Vagina (tissue), 2 donors: ENCODE measurements around the gene SPO11.

Experiments used
- POLR2A ChIP-seq, 2 donors: fragments of 450-650 bp; IDR thresholded peaks; one replicate each; pipeline ENCODE4 v1.6.1; 2017; ENCODE audit warnings: antibody characterized with exemption in 2 of 2, mild to moderate bottlenecking in 2 of 2, moderate library complexity in 2 of 2
- POLR2AphosphoS5 ChIP-seq, 2 donors: sonication (generic); formaldehyde crosslinking; IDR thresholded peaks; one replicate each; pipeline ENCODE4 v1.9.0; 2017; ENCODE audit warnings: antibody characterized with exemption in 2 of 2, mild to moderate bottlenecking in 2 of 2, low read depth in 1 of 2; ENCODE audit not compliant: insufficient read depth in 1 of 2
- TF ChIP-seq, protein P1 (sequence below), 3 experiments: fragments of 450-650 bp in 2 of 3; fragments of 200-600 bp in 1 of 3; sonication (generic) in 1 of 3; IDR thresholded peaks; one replicate each; pipeline ENCODE4 v1.5.1; 2017 to 2019; ENCODE audit warnings: antibody characterized with exemption in 3 of 3, mild to moderate bottlenecking in 2 of 3, moderate library complexity in 2 of 3

DNA sequence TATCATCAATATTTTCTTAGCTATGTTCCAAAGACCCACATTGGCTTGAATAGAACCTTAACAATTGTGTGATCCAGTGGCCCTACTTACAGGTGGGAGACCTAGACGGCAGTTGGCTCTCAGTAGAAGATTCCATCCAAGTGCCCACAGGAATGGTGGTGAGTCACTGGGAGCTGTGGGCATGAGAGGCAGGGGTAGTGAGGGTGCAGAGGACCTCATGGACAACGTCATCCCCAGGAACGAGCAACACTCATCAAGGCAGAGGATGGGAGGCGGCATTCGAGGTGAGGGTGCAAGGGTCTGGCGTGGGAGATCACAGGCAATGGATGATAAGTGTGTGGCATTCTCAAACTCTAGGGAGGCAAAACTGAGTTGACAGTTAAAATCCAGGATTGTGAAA is 17.5 kb upstream of the SPO11 start:
- TF ChIP-seq, protein P1, sequence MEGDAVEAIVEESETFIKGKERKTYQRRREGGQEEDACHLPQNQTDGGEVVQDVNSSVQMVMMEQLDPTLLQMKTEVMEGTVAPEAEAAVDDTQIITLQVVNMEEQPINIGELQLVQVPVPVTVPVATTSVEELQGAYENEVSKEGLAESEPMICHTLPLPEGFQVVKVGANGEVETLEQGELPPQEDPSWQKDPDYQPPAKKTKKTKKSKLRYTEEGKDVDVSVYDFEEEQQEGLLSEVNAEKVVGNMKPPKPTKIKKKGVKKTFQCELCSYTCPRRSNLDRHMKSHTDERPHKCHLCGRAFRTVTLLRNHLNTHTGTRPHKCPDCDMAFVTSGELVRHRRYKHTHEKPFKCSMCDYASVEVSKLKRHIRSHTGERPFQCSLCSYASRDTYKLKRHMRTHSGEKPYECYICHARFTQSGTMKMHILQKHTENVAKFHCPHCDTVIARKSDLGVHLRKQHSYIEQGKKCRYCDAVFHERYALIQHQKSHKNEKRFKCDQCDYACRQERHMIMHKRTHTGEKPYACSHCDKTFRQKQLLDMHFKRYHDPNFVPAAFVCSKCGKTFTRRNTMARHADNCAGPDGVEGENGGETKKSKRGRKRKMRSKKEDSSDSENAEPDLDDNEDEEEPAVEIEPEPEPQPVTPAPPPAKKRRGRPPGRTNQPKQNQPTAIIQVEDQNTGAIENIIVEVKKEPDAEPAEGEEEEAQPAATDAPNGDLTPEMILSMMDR (IDR thresholded peaks at IDR 0.05) = no peak
- TF ChIP-seq POLR2A (IDR thresholded peaks at IDR 0.05) (no peak), POLR2AphosphoS5 (IDR thresholded peaks at IDR 0.05; ENCODE audit: insufficient read depth in 1 of 2, low read depth in 1 of 2) (no peak)
